ENCODE measurements around the gene C1orf74. TPM values are rescaled to one million over a fixed set of nuclear protein-coding genes. Genes with fewer than 3 reads are reported as not detected.

C1orf74 gene
- total and polyA plus RNA-seq, 2 donors (not counting 3 experiments of a cell fraction or from before 2014, with no cell fraction given) = 2.4 to 3.0 TPM

GRCh38 chr1:209783386-209783785 is 973 bp downstream of the C1orf74 start:
- DNase-seq (ENCODE audit: low read depth, low spot score) (no peak), FAIRE-seq (peak; percentile 37)
- Histone ChIP-seq H3K4me2 (ENCODE audit: insufficient read depth, low read length) (peak overlapping the region; percentile 96), H3K27ac (ENCODE audit: insufficient read depth, low read depth, low read length) (no peak overlapping the region), H3K27me3 (ENCODE audit: control insufficient read depth in 2 of 2, insufficient read depth in 2 of 2, low read length in 2 of 2) (no peaks in the 10 kb centered on the region), H3K9me1 (replicated peaks; ENCODE audit: control insufficient read depth, extremely low read depth, insufficient read depth, low read length) (no peaks in the 10 kb centered on the region), H2AFZ (ENCODE audit: low read depth, low read length) (no peak overlapping the region), H3K9ac (replicated peaks; ENCODE audit: extremely low read depth, insufficient read depth, low read length) (peak overlapping the region; percentile 95), H3K4me1 (ENCODE audit: control insufficient read depth, extremely low read depth, insufficient read depth, low read length) (peaks cover 10% of the 10 kb centered on the region), H3K4me3 (replicated peaks in 1 of 3; ENCODE audit: insufficient read depth in 1 of 3, low read depth in 1 of 3, low read length in 3 of 3) (peak overlapping the region in 1 of 3 experiments; percentile 90), H3K9me3 (replicated peaks; ENCODE audit: control insufficient read depth, insufficient read depth, low read length) (no peaks in the 10 kb centered on the region), H3K79me2 (ENCODE audit: control insufficient read depth, insufficient read depth, low read length) (no peaks in the 10 kb centered on the region), H4K20me1 (replicated peaks; ENCODE audit: control insufficient read depth, extremely low read depth, insufficient read depth, low read length) (no peaks in the 10 kb centered on the region), H3K36me3 (ENCODE audit: control insufficient read depth in 2 of 2, extremely low read depth in 1 of 2, insufficient read depth in 2 of 2, low read length in 2 of 2) (peaks cover 0 to 1% of the 10 kb centered on the region in 2 experiments)
- BruUV-seq (replicated peaks) = no TSS peak
- TF ChIP-seq FOS (IDR thresholded peaks at IDR 0.05; ENCODE audit: borderline replicate concordance, insufficient read depth, low read length) (no peak), CTCF (IDR thresholded peaks at IDR 0.05; ENCODE audit: extremely low read depth in 1 of 2, insufficient read depth in 1 of 2, low read depth in 1 of 2, low read length in 2 of 2) (no peak), GATA2 (IDR thresholded peaks at IDR 0.05; ENCODE audit: insufficient read depth, insufficient read length, low read depth, low read length) (no peak), MYC (IDR thresholded peaks at IDR 0.05; ENCODE audit: low read depth, low read length) (no peak), POLR2A (IDR thresholded peaks at IDR 0.05; ENCODE audit: low read depth, low read length) (no peak), POLR2AphosphoS5 (IDR thresholded peaks at IDR 0.05; ENCODE audit: insufficient read depth, low read depth, low read length) (no peak), EZH2 (IDR thresholded peaks at IDR 0.05; ENCODE audit: borderline replicate concordance, low read depth, low read length, severe bottlenecking) (no peak), JUN (IDR thresholded peaks at IDR 0.05; ENCODE audit: borderline replicate concordance, insufficient read depth, insufficient read length, low read depth) (no peak), MAX (IDR thresholded peaks at IDR 0.05; ENCODE audit: insufficient read depth, insufficient read length) (no peak)
- ChIA-PET POLR2A (interaction anchor here (1.4 kb wide), 2 partner anchors 14 to 57 kb away, joined by 4 to 5 read pairs; no protein-coding TSS in a partner anchor), CTCF (interaction anchor here (0.8 to 1.2 kb wide), 3 partner anchors 9 to 19 kb away, joined by 3 read pairs; no protein-coding TSS in a partner anchor)
- intact Hi-C loops (cut with micrococcal nuclease) = no loop called here
- dilution Hi-C loops (cut with MboI; ENCODE audit: extremely low pct_ligation_motif_present, low sequenced_read_pairs) = no loop called here
